VCaP (cell line): ENCODE data around the gene ZC3H12D.

Experiments used
- H3K27ac ChIP-seq: fragments of 450-650 bp; 2 replicates; pipeline ENCODE4 v1.5.1; 2017
- CTCF ChIP-seq: fragments of 450-650 bp; conservative IDR thresholded peaks from 2 replicates; pipeline ENCODE4 v1.5.1; 2017; ENCODE audit warnings: mild to moderate bottlenecking, moderate library complexity

The ZC3H12D gene

GRCh38 chr6:149493761-149494320, 9.0 kb upstream of the ZC3H12D start:
- no peak for TF ChIP-seq CTCF
- no peak overlapping the region for H3K27ac ChIP-seq

GRCh38 chr6:149492798-149493343, 8.1 kb upstream of the ZC3H12D start:
- TF ChIP-seq CTCF, result no peak
- no peak overlapping the region for H3K27ac ChIP-seq

DNA sequence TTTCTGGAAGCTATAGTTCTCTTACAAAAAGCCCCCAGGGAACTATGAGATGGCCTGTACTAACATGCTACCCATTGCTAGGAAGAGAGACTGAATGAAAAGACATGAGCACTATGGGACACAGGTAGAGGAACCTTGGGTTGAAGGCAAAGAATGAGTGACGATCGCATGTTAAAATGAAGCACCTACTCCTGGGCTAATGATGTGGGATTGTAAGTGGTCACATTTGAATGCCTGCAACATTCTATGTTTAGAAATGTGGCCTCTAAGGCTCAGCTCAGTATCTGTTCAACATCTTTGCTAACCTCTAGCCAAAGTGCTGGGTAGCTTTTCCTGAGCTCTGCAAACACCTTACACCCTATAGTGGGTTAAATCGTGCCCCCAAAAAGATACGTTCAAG, 5.2 kb upstream of the ZC3H12D start:
- H3K27ac ChIP-seq, result no peak overlapping the region
- TF ChIP-seq CTCF, result no peak

- no peak for TF ChIP-seq CTCF
Observed at GRCh38 chr6:149488815-149489214, 4.0 kb upstream of the ZC3H12D start.

GRCh38 chr6:149487316-149487715, 2.5 kb upstream of the ZC3H12D start:
- no peak overlapping the region for H3K27ac ChIP-seq
- no peak for TF ChIP-seq CTCF

More at GRCh38 chr6:149488815-149489214, 4.0 kb upstream of the ZC3H12D start:
- no peak overlapping the region for H3K27ac ChIP-seq

- H3K27ac ChIP-seq, result no peak overlapping the region
- TF ChIP-seq CTCF, result no peak
Observed at GRCh38 chr6:149483849-149484655, 762 bp downstream of the ZC3H12D start.

DNA sequence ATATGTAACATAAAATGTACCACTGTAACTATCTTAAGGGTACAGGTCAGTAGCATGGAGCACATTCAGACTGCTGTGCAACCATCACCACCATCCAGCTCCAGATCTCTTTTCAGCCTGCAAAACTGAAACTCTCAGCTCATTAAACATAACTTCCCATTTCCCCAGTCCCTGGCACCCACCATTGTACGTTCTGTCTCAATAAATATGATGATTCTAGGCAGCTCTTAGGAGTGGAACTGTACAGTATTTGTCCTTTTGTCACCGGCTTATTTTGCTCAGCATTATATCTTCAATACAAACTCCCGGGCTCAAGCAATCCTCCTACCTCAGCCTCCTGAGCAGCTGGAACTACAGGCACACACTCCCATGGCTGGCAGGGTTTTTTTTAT, 1.5 kb downstream of the ZC3H12D start:
- TF ChIP-seq CTCF, result no peak
- H3K27ac ChIP-seq, result no peak overlapping the region
